Measurements from ENCODE around the gene RAB40B. TPM values are rescaled to one million over a fixed set of nuclear protein-coding genes. Genes with fewer than 3 reads are reported as not detected.

RAB40B gene
- total and polyA plus RNA-seq, 2 of the 13 experiments (the other 11 are each of a cell fraction or from before 2014, with no cell fraction given) = 6.2 to 6.5 TPM

- no peak for ATAC-seq
- Histone ChIP-seq H3K27me3 (ENCODE audit: control insufficient read depth in 1 of 2, insufficient read depth in 2 of 2, low read length in 2 of 2) (no peaks in the 10 kb centered on the region), H4K20me1 (ENCODE audit: insufficient read depth, low read length) (no peaks in the 10 kb centered on the region), H3K36me3 (replicated peaks in 1 of 2; ENCODE audit: control insufficient read depth in 1 of 2, insufficient read depth in 2 of 2, low read length in 2 of 2) (no peaks in the 10 kb centered on the region), H3K79me2 (ENCODE audit: insufficient read depth, low read length) (no peaks in the 10 kb centered on the region), H3K4me3 (replicated peaks in 1 of 3; ENCODE audit: insufficient read depth in 1 of 3, low read depth in 2 of 3, low read length in 3 of 3) (no peak overlapping the region), H3K9me3 (ENCODE audit: low read length) (no peaks in the 10 kb centered on the region), H3K4me1 (ENCODE audit: insufficient read depth, low read length) (peaks cover 29% of the 10 kb centered on the region), H2AFZ (ENCODE audit: low read length) (no peak overlapping the region), H3K9ac (ENCODE audit: insufficient read depth, low read depth, low read length) (no peak overlapping the region), H3K27ac (ENCODE audit: extremely low read length, insufficient read depth, low read length) (no peak overlapping the region), H3K4me2 (ENCODE audit: low read depth, low read length) (no peak overlapping the region)
- in situ Hi-C loops (cut with HindIII; ENCODE audit: extremely low pct_ligation_motif_present, low pct_unique_long_range_greater_than_20kb) = no loop called here
- no peak for DNase-seq (ENCODE audit: low spot score)
- FAIRE-seq = no peak
- TF ChIP-seq USF2 (IDR thresholded peaks at IDR 0.05; ENCODE audit: low read depth, low read length) (0 out of 2 replicates have a peak, but pooled peaks have one; percentile 2), USF2 (CRISPR knock-in tag; IDR thresholded peaks at IDR 0.05; ENCODE audit: borderline replicate concordance) (no peak), ATM (IDR thresholded peaks at IDR 0.05; ENCODE audit: borderline replicate concordance) (0 out of 2 replicates have a peak, but pooled peaks have one; percentile 50), CREB1 (IDR thresholded peaks at IDR 0.05) (peak; percentile 31; the same call in 1 of the 2 replicates), CREB1 (CRISPR knock-in tag; IDR thresholded peaks at IDR 0.05) (no peak), CREM (IDR thresholded peaks at IDR 0.05) (no peak), CREM (CRISPR knock-in tag; IDR thresholded peaks at IDR 0.05) (no peak), PTBP1 (IDR thresholded peaks at IDR 0.05; ENCODE audit: low read depth, low read length, poor library complexity, severe bottlenecking) (no peak), REST (IDR thresholded peaks at IDR 0.05; ENCODE audit: borderline replicate concordance in 1 of 2, low read depth in 1 of 2, low read length in 2 of 2) (no peak), IKZF1 (IDR thresholded peaks at IDR 0.05) (0 out of 2 replicates have a peak, but pooled peaks have one; percentile 17), MTF2 (CRISPR knock-in tag; IDR thresholded peaks at IDR 0.05; ENCODE audit: borderline replicate concordance) (no peak), ARNT (IDR thresholded peaks at IDR 0.05) (0 out of 2 replicates have a peak, but pooled peaks have one; percentile 24), NONO (IDR thresholded peaks at IDR 0.05) (0 out of 2 replicates have a peak, but pooled peaks have one; percentile 70), NONO (CRISPR knock-in tag; conservative IDR thresholded peaks at IDR 0.05) (no peak), BRF2 (CRISPR knock-in tag; IDR thresholded peaks at IDR 0.05) (no peak)
- 87% methylated on average over 19 of the region's 19 CpGs for WGBS (ENCODE audit: low lambda C conversion rate)
- intact Hi-C loops (cut with micrococcal nuclease; ENCODE audit: unreplicated experiment) = no loop called here
- no TSS peak for BruUV-seq (replicated peaks)
- POLR2A ChIA-PET = no interaction called here
- CTCF ChIA-PET (ENCODE audit: low intra/inter-chr PET ratio, low total read pairs) = no interaction called here
Measured at GRCh38 chr17:82670661-82671450, 27.6 kb downstream of the RAB40B start.
